HL-60/S4 treated with retinoic acid at 250 ng/mL for 4 days and 3 days (cell line): ENCODE measurements around the gene OPCML.

Experiments used
- in situ Hi-C: fragments of 300-500 bp; cut with MboI; formaldehyde crosslinking; loops from 2 replicates; pipeline ENCODE4 v1.7.0; 2022; ENCODE audit warnings: low sequenced_read_pairs

Gene OPCML

DNA sequence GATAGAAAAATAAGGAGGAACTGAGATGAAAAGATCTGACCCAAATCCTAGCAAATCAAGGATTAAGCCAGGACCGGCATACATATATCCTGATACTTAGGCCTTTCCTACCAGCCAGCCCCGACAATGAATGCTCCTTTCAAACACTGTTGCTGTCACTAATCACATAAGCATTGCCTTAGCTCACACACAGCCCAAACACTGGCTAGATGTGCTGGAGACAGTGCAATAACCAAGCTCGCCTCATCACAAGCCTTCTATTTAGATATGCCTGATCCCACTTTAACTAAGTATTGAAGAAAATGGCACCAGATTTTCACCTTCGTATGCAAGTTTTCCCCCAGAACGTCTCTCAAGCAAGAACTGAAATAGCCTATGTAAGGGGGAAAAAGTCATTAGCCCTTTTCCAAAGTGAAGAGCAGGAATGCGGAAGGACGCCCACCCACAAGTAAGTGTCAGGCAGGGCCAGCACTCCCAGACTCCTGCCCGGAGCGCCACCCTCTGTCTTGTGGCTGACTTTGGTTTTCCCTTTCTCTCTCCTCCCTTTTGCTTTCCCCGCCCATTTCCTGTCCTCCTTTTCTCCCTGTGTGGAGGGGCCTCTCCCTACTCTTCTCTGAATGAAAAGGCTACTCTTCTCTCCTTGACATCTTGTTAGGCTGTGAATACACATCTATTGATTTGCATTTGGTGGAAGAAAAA is 8.9 kb upstream of the OPCML start:
- in situ Hi-C loops, result no loop called here

DNA sequence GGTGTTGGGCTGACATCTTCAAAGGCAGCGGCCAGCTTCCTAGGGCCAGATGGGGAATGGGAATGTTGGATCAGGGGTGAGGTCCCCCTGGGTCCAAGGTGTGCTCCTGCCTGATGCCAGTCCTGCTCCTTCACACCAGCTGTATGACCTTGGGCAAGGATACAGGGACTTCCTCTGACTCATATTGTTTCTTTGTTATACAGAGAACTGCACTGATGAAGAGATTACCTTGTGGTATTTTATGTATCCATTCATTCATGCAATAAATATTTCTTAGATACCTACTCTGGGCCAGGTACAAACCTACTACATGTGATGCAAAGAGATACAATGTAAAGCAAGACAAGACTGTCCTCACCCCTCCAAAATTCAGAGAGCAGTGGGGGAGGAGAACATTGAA is 3.9 kb upstream of the OPCML start:
- in situ Hi-C loops, result no loop called here

DNA sequence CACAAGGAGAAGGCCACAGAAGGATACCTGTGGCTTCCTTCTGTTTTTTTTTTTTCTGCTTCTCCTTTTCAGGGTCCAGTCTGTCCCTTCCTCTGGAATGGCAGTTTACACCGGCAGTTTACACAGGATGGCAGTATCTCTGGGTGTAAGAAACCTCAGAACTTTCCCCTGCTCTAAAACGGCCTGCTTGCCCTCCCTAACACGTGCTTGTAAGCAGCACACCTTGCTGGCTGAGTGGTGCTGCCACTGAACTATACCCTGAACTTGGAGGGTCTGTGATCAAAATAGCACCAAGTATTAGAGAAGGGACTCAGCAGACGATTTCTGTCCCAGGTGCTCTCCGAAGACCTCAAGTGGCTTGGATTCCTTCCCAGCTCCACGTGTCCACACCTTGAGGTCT is 904 bp upstream of the OPCML start:
- in situ Hi-C loops, result no loop called here

DNA sequence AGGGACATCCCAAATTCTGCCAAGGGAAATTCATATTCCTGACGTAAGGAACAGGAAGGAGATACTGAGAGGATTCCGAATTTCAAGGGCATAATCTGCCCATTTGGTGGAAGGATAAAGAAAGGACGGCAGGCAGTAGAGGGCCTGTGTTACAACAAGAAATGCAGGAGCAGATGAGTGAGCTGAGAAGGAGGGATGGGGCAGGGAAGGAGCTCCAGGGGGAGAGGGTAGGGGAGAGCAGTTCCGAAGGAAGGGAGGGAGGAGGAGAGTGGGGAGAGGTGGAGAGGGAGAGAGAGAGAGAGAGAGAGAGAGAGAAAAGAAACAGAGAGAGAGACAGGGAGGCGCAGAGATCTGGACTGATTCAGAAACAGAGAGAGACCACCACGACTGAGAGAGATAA is 843 bp downstream of the OPCML start:
- in situ Hi-C loops, result no loop called here

DNA sequence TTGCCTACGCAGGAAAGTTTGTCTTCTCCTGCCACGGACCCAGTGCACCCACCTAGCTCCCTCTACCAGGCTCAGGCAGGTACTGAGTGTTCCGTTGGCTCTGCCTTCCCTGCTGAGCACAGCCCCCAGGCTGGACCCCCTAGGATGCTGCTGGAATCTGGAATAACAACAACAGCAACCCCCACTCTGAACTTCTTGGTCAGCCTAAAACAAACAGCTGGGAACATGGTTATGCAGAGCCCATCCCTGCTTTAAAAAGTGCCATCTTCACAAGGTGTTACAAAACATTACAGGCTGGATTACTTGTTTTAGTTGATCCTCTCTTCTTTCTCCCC is 1.8 kb downstream of the OPCML start:
- in situ Hi-C loops, result no loop called here

DNA sequence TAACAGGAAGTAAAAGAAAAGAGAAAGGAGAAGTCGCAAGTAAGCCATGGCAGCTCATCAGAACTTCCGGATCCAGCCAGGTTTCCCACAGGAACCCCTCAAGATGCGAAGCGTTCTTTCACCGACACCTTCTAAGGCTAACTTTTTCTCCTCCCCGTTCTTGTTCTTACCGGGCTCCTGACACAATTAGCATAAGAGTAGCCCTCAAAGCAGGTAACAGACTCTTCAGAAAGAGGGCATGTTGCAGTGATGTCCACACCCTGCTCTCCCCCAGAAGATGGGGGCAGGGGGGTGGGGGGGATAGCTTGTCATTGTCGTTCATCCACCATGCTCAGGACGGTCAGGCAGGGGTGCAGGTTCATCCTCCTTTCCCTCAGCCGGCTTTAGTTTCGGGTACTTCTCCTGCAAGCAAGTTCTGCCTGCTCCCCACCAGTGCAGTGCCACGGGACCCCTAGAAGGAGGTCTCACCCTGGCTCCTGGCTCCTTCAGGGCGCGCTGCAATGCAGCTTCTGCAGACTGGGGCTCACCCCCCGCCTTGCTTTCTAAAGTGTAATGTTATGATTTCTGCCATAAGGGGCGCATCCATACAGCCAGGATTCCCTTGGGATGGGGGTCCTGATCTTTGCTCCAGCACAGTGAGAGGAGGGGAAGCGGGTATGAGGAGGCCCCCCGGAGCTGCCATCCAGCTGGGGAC is 2.3 kb downstream of the OPCML start:
- in situ Hi-C loops, result no loop called here

DNA sequence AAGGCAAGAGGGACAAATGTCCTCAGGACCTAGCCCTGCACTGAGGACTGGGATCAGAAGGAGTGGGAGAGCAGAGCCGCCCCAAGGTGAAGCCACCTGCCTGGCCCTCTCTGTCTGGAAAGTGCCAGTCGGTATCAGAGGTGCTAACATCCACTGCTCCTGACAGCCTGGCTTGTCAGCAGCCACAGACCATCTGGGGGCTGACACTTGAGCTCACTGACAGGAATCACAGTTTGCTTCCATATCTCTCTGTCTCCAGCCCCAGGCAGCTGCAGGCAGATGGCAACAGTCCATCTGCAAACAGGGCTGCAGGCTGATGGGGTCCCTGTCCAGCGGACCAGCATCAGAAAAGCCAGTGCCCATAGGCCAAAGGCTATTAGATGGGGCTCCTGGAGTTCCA is 5.5 kb downstream of the OPCML start:
- in situ Hi-C loops, result no loop called here

DNA sequence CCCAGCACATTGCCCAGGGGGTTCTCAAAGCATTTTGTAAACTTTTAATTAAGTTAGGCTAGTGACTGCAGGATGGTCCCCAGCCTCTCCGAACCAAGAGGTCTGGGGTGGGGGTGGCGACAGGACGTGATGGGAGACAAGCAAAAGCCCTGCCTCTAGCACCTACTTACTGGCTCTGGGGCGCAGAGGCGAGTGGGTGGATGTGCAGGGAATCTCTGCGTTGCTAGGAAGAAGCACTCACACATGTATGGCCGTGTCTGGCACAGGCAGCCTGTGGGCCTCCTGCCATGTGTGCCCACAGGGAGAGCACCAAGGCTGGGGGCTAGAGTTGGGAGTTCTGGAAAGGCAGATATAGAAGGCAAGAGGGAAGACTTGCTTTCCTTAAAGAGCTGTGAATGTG is 6.3 kb downstream of the OPCML start:
- in situ Hi-C loops, result no loop called here

DNA sequence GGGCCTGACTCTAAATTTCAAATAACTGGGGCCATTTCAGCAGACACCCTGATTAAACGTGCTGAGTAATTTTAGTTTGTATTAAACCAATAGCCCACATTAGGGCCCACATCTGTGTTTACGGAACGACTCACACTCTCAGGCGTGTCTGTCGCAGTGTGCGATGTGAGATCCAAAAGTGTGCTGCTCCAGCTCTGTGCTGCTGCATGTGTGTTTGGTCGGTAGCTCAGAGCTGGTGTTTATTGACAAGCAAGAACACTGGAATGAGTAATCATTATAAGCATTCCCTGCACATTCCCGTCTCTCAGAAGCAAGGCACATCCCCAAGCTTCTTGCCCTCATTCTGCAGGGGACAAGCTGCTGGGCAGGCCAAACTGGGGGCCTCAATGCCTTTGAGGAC is 7.8 kb downstream of the OPCML start:
- in situ Hi-C loops, result no loop called here

DNA sequence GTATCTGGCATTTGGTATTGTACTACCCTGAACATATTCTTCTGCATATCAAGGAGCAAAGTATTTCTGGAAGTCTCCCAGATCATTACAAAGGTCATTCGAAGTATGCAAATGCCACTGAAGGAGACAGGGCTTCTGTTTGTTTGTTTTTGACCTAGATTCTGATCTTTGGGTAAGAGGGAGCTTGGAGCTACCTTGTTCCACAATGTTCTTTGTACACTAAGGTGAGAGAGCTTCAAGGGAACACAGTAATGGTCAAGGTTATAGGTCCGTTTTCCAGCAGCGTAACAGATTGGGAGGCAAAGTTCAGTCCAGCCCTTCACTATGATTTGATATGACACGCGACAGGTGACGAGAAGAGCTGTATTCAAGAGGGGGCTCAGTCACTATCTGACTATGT is 10.0 kb downstream of the OPCML start:
- in situ Hi-C loops, result no loop called here

DNA sequence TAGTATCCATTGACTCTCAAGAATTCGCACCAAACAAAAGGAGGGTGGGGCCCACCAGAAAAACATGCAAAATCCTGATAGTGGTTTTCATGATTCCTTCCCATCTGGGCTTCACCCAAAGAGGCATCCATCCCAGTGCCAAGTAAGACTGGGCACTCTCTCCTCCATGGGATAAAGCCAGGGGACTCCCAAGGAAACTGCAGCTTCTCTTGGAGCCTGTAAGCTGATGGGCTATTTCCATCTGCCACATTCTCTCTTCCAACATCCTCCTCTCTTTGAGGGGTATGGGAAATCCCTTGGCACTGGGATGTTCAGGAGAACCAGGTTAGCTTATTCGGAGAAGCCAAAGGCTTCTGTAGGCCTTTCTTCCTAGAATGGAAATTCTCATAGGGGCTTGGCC is 10.8 kb downstream of the OPCML start:
- in situ Hi-C loops, result no loop called here

DNA sequence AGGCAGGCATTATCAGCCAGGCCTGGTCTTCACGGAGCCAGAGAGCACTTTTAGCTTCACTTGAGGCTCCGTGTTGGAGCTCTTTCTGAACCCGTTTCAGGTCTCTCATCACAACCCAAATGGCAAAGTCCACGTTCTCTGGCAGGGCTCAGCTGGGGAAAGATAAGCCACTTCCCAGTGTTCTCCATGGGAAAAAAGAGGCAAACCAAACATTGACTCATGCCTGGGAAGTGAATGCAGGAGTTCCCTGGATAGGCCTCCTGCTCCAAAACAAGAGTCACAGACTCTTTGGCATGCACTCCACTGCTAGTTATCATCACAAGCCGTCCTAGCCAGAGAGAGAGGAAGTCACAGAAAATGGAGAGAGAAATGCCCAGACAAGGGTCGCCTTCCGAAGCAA is 11.6 kb downstream of the OPCML start:
- in situ Hi-C loops, result no loop called here

DNA sequence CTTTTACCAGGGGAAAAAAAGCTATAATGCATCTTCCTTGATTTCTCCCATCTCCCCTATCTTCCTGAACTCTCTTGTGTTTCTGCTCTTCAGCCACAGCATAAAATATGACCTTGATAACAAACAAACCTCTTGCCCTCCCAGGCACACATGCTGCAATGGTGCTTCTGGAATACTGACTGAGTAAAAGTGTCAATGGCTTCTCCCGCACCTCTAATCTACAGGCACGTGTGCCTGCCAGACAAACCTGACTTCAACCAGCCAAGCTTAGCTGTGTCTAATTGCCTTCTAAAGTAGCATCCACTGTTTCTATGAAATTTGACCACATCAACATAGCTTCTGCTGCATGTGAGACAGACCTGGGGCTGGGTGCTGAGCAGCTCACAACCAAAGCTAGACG is 12.7 kb downstream of the OPCML start:
- in situ Hi-C loops, result no loop called here

DNA sequence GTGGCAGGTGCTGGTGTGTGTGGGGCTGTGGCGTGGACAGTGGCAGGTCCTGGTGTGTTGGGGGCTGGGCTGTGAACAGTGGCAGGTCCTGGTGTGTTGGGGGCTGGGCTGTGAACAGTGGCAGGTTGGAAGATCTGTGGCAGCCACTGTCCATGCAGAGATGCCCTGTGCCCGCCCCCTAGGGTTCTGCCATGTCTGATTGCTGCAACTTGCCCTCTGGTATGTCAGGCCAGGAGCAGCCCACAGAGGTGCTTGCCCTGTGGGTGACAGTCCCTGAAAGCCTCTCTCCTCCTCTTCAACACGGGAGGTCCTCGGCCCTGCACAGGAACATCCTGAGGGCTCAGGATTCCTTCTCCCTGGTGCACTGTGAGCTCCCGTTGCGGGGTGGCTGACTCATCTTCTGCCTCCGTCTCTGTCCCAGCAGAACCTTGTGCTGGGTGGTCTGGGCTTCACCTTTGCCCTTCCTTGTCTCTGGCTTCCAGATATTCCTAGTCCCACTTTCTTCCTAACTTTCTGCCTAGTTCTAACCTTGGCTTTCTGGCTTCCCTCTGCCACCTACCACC is 13.5 kb downstream of the OPCML start:
- in situ Hi-C loops, result no loop called here

DNA sequence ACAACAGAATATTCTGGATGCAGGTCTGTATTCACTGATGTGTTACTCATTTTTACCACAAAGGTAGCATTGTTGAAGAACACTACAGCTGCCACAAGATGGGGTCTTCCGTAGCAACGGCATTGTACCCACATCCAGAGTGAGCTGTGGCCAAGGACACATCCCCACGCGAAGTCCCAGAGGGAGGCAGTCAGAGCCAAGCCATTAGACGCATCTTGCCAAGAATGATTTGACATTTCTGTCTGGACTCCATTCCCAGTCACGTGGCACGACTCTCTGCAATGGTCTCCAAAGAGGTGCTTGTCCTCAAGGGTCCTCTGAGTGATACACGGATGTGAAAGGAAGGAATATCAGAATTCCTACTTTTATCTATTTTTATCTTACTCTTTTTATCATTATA is 15.5 kb downstream of the OPCML start:
- in situ Hi-C loops, result no loop called here

DNA sequence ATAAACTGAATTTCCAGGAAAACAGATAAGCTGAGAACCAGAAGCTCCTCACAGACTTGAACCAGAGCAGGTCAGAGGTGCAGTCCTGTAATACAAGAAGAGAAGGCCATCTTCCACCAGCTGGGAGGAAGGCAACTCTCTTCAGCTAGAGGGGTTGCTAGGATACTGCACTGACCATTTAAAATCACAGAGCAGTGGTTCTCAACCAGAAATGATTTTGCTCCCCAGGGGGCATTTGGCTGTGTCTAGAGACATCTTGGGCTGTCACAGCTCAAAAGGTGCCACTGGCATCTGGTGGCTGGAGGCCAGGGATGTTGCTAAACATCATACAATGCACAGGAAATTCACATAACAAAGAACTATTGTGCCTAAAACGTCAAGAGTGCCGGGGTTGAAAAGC is 17.2 kb downstream of the OPCML start:
- in situ Hi-C loops, result no loop called here

DNA sequence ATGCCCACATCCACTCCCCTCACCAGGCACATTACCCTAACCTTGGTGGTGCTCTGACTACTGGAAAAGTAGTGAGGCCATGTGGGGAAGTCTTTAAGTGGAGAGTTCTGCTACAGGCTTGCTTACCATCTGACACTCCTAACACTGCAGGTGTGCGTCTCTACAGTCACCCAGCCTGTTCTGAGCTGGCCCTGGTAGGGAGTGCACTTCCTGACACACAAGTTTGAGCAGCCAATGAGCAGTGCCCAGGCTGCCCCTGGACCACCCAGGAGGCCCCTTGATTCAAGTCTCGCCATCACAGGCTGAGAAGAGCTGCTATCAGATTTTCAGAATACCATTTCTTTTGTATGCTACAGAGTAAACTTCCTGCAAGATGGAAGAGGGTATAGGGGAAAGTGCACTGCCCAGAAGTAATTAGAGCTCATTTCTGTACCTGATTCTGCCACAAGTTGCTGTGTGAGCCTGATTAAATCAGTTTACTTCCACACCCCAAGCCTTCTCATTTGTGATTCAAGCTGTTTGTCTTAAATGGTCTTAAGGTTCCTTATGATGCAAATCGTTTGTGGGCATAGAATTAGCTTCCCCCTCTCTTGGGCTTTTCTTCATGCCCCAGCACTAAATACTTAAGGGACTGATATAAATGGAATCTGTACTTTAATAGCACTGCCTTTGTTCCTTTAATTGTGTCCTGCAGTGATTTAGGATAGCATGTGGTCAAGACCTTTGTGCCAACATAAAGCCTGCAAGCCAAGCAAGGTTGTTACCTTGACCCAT is 22.2 kb downstream of the OPCML start:
- in situ Hi-C loops, result no loop called here

DNA sequence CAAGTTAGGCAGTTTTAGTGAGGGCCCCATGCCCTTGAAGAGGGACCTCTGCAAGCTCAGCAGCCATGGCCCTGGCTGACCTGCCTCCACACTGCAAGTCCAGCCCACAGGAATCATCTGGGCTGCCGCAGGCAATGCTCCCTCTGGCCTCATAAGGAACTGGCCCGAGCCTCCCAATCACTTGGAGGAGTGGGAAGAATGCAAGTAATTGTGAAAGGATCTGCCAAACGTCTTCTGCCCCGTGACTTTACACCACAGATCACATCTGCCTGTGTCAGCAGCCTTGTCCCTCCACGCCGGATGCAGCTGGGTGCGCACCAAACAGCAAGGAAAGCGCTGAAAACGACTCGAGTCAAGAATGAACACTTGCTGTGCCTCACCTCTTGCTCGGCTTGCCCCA is 23.8 kb downstream of the OPCML start:
- in situ Hi-C loops, result no loop called here

DNA sequence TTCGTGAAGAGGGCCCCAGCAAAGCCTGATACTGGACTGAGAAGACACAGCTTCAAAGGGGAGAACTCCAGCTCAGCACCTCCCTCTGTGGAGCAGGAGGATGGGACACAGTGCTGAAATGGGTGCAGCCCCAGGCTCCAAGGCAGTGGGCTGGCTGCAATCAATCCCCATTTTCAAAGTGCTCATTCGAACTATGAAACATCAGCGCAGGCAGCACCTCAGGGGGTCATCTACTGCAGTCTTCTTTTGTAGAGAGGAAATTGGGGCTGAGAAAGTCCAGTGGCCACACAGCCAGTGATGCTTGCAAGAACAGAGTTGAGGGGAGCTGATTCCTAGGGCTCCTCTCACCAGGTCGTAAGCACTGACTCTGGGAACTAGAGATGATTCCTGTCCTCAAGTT is 25.1 kb downstream of the OPCML start:
- in situ Hi-C loops, result no loop called here

DNA sequence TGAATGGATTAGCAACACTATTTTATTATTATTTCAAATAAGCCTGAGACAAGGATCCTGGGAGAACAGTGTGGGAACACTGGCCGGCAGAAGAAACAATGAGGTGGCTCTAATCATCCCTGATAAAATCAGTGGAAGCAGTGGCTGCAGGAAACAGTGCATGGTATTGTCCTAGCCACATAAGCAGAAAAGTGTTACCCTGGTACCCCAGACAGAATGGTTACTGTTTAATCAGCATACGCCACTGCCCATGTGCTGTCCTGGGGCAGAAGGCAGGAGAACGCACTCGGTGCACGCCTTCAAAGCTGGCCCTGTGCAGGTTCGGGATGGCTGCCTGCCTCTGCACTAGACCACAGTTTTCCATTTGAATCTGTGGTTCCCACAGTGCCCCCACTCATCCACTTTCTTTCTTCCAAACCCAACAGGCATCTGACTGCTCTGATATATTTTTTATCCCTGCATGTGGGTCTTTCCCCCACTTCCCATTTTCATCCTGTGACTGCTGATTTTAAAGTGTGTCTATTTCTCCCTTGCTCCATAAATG is 25.7 kb downstream of the OPCML start:
- in situ Hi-C loops, result no loop called here

DNA sequence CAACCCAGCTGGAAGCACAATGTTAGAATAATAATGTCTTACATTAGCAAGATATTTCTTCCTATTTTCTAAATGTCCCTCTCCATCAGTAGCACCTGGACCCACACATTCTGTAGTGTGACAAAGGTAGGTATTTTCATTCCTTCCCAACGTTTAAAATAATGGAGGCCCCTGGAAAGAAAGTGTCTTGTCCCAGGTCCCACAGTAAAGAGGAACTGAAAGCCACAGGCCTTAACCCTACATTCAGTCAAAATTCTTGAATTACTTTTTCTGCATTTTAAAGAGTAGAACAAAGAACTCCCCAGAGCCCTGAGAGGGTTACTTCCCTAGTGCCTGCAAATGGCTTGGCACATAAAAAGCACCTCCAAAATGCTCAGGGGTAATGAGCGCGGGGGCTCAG is 26.3 kb downstream of the OPCML start:
- in situ Hi-C loops, result no loop called here

DNA sequence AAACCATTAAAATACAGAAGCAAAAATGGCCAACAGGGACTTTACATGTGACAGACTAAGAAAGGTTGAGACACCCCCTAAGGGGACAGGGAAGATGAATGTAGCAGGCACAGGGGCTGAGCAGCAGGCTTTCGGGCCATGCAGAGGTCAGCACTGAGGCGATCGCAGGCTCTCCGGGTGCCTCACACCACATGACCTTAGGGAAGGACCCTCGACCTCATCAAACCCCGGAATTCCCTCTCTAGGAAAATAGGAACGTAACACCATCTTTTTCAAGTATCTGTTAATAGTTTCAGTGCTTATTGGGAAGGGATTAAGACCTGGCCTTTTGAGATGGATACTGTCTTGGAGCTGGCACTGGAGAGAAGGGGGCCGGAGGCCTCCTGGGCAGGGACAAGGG is 27.4 kb downstream of the OPCML start:
- in situ Hi-C loops, result no loop called here
